ENCODE measurements around the gene FOXD2.

FOXD2 gene

DNA sequence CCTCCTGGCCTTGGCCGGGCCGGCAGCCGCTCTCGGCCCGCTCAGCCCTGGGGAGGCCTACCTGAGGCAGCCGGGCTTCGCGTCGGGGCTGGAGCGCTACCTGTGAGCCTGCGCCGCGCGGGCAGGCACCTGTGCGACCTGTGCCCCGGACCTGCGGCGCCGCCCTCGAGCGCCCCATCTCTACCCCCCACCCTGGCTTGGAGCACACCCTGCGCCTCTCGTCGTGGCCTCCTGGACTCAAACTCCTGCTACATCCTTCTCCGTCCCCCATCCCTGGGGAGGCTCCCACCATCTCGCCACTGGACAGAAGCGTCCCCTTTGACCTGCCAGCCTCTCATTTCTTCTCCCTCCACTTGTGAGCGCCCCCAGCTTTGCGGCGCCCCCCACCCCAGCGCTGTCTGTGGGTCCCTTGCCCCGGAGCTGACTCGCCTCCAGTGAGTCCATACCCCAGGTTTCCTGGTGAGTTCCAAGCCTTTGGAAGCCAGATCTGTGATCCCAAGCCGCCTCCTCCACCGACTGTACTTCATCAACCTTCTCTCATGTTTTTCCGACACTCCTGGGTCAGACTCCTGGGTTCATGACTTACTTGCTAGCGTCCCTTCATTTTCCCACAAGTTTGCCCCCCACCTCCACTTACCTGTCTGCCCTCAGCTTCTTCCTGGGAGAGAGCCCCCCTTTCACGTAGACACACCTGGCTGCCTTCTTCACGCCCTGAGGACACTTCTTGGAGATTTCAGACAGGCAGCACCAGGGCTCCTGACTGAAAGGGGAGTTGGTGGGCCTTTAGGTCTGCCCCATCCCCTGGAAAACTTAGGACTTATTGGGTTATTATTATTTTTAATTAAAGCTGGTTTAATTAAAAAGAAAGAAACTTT lies 20.4 kb upstream of the FOXD2 start:
- no peak for DNase-seq (ENCODE audit: low read depth, low spot score)

DNA sequence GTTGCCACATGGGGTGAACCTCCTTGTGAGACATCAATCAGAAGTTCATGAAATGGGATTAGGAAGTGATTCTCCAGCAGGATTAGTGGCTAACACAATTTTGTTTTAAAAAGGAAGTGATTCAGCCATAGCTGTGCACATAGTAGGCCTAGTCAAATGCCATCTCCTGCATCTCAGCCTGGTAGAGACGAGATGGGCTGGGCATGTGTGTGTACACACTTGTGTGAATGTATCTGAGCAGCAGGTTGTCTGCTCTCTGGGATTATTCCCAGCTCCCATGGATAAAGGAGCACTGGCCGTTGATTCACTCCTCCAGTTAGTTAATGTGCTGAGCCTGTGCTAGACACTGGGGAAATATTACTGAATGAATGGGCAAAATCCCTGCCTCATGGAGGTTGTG lies 19.7 kb upstream of the FOXD2 start:
- no peak for DNase-seq (ENCODE audit: low read depth, low spot score)

DNA sequence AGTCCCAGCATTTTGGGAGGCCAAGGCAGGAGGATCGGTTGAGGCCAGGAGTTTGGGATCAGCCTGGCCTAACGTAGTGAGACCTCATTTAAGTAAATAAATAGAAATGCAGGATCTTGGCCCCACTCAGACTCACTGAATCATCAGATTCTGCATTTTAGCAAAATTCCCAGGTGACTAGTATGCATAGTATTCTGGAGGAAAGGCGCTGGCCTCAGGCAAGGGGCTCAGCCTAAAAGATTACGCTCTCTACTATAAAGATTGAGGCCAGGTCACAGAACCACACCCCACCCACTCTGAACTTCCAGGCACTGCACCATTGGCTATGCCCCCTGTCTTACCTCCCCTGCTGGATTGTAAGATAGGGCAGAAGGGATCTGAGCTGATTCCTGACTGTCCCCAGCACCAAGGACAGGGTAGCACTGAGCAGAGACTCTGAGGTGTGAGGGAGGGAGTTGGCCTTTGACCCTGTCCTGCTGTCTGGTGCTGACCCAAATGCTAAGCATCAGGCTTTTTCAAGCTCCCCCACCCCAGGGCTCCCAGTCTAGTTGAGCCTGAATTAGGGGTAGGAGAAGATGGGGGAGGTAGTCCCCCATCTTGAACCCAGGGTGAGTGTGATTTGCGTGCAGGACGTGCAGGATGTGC lies 19.0 kb upstream of the FOXD2 start:
- DNase-seq (ENCODE audit: low read depth, low spot score): peak; percentile 55

DNA sequence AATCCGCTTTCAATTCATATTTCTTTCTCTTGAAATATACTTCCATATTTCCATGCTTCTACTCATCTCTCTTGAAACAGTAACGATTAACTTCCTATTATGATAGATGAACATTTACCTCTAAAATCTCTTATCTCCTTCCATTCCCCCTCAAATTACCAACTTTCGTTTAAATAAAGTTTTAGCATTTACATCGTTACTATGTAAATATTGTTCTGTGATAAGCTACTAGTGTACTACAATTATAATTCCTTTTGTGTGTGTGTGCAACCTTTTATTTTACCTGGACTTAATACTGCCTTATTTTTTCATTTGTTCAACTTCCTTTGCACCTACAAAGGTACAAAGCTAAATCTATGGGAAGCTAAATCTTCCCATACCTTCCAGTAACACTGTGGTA lies 17.3 kb upstream of the FOXD2 start:
- DNase-seq (ENCODE audit: low read depth, low spot score): no peak

DNA sequence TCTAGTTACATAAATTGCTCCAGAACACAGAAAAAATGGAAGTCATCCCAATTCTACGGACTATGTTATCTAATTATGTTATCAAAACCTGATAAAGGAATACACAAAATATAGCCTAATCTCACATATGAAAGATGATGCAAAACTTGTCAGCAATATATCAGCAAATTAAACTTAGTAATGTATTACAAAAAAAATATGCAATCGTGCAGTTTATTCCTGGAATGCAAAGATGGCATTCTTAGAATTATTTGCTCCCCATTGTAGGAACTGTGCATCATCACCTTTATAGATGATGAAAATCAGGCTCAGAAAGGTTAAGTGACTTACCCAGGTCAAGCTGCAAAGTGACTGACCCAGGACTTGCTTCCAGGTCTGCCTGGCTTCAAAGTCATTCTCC lies 14.0 kb upstream of the FOXD2 start:
- DNase-seq (ENCODE audit: low read depth, low spot score): no peak

DNA sequence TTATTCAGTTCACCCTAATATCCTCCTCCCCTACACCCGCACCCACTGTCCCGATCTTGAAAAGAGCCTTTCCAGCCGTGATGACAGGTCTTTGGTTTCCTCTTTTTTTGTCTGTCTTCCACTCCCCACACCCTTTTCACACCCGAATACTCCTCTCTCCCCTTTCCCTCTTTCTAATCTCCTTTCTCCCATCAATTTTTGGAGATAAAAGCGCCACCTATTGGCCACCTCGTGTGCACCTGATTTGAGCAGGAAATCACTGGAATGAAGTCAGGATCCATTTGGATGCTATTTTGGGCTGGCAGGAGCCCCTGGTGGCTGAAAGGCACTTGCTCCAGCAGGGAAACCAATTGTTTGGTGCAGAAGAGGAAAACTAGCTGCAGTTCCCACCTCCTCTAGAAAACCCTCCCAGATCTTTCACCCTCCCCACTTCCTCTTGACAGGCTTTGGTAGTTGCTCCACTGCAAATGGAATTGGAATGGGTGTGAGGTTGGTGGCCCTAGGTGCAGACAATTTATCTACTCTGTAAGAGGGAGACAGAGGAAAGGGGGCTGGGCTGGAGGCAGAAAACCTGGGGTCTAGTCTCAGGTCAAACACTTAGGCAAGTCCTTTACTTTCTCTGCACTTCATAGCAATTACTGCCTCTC lies 13.4 kb upstream of the FOXD2 start:
- DNase-seq (ENCODE audit: low read depth, low spot score): peak; percentile 90

DNA sequence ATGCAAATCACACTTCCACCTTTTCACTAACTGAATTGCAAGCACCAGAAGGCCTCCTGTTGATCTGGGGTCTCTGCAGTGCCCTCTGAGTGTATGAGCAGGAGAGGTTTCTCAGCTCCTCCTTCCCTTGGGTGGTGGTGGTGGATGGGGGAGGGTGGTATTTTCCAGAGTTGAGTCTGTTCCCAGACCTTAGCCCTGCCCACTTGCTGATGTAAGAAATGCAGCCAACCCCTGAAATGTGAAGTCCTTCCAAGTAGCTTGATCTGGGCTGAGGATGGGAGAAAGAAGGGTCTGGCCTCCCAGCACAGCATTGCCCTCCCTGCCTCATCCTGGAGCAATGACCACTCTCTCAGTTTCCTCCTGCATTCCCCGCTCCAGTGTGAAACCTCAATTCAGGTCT lies 6.3 kb upstream of the FOXD2 start:
- DNase-seq (ENCODE audit: low read depth, low spot score): peak; percentile 72

DNA sequence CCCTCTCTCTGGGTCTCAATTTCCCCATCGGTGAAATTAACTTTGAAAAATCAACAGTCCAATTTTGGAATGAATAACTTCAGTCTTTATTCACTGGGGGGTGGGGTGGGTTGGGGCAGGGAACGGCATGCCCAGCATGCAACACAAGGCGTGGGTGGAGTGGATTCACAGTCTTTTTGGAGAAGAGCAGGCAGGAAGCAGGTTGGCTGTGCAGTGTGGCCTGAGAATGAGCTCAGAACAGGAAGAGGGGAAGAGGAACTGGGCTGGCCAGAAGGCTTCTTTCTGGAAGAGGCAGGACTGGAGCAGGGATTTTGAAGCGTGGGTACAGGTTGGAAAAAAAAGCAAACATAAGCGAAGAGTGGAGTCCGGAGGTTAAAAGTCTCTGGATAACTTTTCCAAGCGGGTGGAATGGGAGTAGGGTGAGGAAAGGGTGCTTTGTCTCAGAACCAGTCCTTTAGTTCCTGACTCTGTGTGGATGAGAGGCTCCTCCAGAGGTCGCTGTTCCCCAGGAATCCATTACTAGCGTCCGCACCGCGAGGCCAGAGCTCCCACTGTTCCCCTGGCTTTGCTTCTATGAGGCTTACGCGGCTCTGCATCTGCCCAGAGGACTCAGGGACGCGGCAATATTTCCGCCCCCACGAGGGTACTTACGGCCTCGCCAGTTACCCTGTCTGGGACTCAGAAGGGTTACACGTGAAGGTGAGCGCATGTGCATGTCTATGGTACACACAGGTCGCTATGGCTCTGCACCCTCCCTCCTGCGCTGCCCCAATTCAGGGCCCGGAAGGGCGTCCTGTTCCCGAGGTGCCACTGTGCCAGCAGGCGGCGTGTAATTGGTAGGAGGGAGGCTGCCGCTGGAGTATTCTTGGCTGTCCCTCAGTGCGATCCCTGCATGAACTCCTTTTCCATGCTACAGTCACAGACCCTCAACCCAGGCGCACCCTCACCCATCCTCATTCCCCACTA lies 5.5 kb upstream of the FOXD2 start:
- DNase-seq (ENCODE audit: low read depth, low spot score): peak; percentile 91

DNA sequence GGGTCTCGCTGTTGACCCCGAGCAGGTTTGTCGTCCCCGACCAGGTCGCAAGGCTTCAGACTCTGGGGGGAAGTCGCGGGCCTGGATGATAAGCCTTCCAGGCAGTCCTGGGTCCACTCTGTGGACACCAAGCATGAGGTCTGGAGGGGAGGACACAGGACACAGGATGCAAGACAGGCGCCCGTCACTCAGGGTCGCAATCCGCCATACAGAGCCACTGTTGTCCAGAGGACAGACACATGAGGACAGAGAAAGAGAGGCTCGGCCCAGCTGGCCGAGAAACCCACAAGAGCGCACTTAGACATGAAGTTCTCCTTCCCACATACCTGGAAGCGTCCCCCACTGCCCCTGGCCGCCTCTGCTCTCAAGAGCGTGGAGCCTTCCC lies 4.8 kb upstream of the FOXD2 start:
- no peak for DNase-seq (ENCODE audit: low read depth, low spot score)

DNA sequence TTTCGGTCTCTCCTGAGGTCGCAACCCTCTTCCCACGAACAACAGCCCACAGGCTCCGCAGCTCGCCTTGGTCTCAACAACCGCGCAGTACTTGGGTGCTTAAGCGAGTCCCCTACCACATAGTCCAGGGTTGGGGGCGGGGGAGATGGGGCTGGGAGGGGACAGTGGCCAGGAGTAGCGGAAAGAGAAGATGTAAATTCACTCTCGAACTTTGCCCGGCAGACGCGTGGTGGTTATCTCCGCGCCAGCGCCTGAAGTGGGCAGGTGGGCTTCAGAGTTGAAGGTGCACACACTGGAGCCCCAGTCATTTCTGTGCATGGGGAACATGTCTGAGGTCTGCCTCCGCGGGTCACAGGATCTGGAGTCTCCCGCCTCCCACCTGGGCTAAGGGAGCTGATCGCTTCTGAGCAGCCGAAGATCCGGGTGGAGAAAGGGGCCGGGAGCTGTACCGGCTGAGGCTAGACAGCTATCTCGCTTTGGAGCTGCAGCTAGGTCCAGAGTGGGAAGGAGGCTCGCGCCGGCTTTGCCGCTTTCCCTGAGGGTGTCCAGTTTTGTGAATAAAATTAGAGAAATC lies 4.3 kb upstream of the FOXD2 start:
- no peak for DNase-seq (ENCODE audit: low read depth, low spot score)

DNA sequence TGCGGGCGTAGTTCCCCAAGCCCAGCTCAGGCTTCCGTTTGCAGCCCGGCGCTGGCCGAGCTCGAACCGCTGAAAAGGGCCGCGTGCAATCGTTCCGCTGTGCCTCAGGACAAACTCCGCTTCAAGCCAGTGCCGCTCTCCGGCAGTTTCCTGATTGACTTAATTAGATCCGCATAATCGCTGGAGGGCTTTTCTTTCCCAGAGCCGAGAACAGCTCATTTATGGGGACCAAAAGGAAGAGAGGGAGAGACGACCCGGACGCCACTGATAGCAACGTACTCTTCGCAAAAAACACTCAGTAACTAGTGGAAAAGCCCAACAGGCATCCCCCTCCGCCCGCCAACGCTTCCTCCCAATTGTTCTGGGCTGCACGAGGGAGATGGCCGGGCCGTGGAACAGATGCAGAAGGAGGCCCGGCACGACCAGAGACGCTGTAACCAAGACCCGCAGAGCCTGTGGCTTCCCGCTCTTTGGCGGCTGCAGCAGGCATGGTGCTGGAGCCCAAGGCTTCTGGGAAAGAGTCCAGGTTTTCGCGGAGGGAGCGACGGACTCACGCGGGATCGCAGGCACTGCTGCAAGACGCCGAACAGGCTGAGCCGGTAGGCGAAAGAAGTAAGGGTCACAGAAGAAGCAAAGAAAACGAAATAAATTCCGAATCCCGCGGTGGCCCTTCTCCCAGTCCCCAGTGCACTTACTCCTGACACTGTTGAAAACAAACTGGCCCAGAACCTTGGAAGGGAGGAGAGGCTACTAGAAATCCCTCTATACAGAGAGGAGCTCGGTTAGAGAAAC lies 3.6 kb upstream of the FOXD2 start:
- peak; percentile 79 for DNase-seq (ENCODE audit: low read depth, low spot score)

DNA sequence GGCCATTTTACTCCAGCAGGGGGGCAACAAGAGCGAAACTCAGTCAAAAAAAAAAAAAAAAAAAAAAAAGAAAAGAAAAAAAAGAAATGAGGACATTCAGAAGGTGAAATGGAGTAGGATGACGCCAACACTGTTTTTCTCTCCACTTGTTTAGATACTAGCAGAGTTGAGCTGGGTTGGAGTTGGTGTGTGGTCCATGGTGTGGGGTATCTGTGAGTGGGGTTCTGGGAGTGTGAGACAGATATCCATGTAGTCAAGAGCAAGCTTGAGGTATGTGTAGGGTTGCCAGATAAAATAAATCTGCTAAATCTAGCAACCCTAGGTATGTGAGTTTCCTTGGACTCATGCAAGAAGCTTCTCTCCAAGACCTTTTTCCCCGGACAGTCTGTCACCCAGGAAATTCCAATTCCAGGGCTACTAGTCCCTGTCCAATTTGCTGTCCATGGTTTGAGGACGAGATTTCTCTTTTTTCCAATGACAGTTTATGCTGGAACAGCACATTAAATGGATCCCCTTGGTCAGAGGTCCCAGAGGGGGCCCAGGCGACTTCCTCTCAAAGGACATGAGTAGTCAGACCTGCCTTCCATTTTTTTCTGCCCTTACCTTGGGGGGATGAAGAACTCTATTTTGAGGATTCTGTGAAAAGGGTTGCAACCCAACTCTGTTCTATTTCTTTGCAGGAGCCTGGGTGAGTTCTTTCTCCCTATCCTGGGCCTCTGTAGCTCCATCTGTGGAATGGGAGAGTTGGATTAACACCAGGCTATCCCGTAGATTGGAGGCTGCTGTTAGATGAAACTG lies 2.1 kb upstream of the FOXD2 start:
- no peak for DNase-seq (ENCODE audit: low read depth, low spot score)

DNA sequence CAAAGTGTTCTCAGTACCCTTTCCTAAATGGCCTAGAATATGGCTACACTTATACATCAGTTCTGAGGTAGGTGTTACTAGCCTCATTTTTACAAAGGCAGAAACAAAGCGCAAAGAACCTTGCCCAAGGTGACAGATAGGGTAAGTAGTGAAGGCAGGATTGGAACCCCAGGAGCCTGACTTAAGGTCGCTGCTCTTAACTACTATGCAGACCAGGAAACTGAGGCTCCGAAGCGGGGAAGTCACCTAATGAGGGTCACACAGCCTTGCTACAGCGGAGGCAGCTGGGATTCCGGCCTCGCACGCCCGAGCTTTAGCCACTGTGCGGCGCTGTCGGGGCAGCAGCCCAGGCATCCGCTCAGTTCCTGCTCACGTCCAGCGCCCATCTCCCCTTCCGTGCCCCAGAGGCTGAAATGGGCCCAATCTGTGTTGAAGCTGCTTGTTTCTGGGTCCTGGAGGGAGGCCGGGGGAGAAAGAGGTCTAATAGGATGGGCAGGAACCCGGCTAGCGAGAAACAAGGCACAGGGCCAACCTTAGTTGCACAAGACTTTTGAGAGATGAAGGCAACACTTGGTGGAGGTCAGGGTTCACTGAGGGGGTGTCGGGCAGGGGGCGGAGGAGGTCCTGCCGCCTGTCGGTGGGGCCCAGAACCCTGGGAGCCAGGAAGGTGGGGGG lies 1.4 kb upstream of the FOXD2 start:
- peak; percentile 90 for DNase-seq (ENCODE audit: low read depth, low spot score)

DNA sequence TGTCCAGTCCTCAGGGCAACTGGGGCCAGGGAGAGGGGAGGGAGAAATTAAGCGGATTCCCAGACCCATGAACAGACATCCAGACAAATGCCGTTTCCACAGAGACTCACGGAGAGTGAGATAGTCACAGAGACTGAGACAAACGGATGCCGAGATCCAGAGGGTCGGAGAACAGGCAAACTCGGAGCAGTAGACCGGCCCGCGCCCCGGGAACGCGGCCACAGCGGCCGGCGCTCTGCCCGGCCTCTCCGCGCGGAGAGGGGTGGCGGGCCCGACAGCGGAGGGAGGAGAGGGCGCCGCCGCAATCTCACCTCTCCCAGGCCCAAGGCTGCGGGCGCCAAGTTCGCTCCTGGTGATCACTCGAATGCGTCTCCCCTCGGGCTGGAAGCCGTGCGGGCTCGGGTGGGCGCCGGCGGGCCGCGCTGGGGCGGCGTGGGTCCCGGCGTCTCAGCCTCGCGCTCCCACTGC lies 831 bp upstream of the FOXD2 start:
- no peak for DNase-seq (ENCODE audit: low read depth, low spot score)

DNA sequence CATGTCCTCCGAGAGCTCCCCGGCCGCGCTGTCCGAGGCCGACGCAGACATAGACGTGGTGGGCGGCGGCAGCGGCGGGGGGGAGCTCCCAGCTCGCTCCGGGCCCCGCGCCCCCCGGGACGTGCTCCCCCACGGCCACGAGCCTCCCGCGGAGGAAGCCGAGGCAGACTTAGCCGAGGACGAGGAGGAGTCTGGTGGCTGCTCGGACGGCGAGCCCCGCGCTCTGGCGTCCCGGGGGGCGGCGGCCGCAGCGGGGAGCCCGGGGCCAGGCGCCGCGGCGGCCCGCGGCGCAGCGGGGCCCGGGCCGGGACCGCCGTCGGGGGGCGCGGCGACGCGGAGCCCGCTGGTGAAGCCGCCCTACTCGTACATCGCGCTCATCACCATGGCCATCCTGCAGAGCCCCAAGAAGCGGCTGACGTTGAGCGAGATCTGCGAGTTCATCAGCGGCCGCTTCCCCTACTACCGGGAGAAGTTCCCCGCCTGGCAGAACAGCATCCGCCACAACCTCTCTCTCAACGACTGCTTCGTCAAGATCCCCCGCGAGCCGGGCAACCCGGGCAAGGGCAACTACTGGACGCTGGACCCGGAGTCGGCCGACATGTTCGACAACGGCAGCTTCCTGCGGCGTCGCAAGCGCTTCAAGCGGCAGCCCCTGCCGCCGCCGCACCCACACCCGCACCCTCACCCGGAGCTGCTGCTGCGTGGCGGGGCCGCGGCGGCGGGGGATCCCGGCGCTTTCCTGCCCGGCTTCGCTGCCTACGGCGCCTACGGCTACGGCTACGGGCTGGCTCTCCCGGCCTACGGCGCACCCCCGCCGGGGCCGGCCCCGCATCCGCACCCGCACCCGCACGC lies 547 bp downstream of the FOXD2 start:
- DNase-seq (ENCODE audit: low read depth, low spot score): no peak

DNA sequence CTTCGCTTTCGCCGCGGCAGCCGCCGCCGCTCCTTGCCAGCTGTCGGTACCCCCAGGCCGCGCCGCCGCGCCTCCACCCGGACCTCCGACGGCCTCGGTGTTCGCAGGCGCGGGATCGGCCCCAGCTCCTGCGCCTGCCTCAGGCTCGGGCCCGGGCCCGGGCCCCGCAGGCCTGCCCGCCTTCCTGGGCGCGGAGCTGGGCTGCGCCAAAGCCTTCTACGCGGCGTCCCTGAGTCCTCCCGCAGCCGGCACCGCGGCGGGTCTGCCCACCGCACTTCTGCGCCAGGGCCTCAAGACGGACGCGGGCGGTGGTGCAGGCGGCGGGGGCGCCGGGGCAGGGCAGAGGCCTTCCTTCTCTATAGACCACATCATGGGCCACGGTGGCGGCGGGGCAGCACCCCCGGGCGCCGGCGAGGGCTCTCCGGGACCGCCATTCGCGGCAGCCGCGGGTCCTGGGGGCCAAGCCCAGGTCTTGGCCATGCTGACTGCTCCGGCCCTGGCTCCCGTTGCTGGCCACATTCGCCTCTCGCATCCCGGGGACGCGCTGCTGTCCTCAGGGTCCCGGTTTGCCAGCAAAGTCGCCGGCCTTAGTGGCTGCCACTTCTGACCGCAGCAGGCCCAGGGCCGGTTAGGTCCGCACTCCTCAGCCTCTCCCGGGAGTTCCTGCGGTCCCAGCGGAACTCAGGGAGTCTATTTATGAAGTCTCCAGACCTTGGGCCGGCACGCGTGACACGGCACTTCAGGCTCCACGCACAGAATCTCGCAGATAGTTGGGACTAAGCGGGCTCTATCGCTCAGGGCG lies 1.4 kb downstream of the FOXD2 start:
- peak; percentile 52 for DNase-seq (ENCODE audit: low read depth, low spot score)

Data from ELF-1 (cell line).